NCI-H146 treated with DMSO at 0.1 percent for 48 hours (cell line): ENCODE measurements around the gene CT45A6.
"Not testable (repeated sequence)": the region's sequence is repeated elsewhere in the genome, so short reads cannot be mapped to it uniquely, and the experiment has no call there.

Experiments
- DNase-seq: peaks from one replicate; lab custom pipeline; 2025; ENCODE audit not compliant: unreplicated experiment; lab: John Stamatoyannopoulos, UW

Gene CT45A6, protein sequence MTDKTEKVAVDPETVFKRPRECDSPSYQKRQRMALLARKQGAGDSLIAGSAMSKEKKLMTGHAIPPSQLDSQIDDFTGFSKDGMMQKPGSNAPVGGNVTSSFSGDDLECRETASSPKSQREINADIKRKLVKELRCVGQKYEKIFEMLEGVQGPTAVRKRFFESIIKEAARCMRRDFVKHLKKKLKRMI

DNA sequence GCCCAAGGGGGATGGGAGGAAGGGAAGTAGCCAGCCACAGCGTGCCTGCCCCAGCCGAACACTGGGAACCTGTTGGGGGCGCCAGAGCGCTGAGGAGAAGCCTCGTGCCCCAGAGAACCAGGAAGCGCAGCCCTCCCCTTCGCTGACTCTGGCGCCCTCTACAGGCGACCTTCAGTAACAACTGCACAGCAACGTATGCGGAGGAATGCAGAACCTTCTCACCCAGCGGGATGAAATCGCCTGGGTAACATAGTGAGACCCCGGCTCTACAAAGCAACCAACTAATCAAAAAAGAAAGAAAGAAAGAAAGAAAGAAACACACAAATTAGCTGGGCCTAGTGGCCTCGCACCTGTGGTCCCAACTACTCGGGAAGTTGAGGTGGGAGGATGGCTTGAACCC, at the start of gene CT45A6:
Gene CT45A6 (minus strand): TSS at position 101 of the 400 bp plus-strand sequence. CDS start 3,794 bp downstream, outside the sequence.
- DNase-seq = not testable (repeated sequence)

DNA sequence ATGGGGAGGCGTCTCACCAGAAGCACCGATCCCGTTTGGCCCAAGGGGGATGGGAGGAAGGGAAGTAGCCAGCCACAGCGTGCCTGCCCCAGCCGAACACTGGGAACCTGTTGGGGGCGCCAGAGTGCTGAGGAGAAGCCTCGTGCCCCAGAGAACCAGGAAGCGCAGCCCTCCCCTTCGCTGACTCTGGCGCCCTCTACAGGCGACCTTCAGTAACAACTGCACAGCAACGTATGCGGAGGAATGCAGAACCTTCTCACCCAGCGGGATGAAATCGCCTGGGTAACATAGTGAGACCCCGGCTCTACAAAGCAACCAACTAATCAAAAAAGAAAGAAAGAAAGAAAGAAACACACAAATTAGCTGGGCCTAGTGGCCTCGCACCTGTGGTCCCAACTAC, 34.6 kb upstream of the CT45A6 start, which contains the start of gene CT45A7:
Gene CT45A7 (minus strand): TSS at position 101 of the 400 bp plus-strand sequence. CDS start 3,747 bp downstream, outside the sequence.
- DNase-seq = not testable (repeated sequence)

DNA sequence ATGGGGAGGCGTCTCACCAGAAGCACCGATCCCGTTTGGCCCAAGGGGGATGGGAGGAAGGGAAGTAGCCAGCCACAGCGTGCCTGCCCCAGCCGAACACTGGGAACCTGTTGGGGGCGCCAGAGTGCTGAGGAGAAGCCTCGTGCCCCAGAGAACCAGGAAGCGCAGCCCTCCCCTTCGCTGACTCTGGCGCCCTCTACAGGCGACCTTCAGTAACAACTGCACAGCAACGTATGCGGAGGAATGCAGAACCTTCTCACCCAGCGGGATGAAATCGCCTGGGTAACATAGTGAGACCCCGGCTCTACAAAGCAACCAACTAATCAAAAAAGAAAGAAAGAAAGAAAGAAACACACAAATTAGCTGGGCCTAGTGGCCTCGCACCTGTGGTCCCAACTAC, 17.3 kb upstream of the CT45A6 start, which contains the start of gene CT45A2:
Gene CT45A2 (minus strand): TSS at position 101 of the 400 bp plus-strand sequence. CDS start 3,747 bp downstream, outside the sequence.
- DNase-seq = not testable (repeated sequence)

DNA sequence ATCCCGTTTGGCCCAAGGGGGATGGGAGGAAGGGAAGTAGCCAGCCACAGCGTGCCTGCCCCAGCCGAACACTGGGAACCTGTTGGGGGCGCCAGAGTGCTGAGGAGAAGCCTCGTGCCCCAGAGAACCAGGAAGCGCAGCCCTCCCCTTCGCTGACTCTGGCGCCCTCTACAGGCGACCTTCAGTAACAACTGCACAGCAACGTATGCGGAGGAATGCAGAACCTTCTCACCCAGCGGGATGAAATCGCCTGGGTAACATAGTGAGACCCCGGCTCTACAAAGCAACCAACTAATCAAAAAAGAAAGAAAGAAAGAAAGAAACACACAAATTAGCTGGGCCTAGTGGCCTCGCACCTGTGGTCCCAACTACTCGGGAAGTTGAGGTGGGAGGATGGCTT, 17.2 kb downstream of the CT45A6 start, which contains the start of gene CT45A5:
Gene CT45A5 (minus strand): TSS at position 101 of the 400 bp plus-strand sequence. CDS start 3,774 bp downstream, outside the sequence.
- DNase-seq = not testable (repeated sequence)

DNA sequence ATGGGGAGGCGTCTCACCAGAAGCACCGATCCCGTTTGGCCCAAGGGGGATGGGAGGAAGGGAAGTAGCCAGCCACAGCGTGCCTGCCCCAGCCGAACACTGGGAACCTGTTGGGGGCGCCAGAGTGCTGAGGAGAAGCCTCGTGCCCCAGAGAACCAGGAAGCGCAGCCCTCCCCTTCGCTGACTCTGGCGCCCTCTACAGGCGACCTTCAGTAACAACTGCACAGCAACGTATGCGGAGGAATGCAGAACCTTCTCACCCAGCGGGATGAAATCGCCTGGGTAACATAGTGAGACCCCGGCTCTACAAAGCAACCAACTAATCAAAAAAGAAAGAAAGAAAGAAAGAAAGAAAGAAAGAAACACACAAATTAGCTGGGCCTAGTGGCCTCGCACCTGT, 34.5 kb downstream of the CT45A6 start, which contains the start of gene CT45A3:
Gene CT45A3 (minus strand): TSS at position 101 of the 400 bp plus-strand sequence. CDS start 3,747 bp downstream, outside the sequence.
- not testable (repeated sequence) for DNase-seq

DNA sequence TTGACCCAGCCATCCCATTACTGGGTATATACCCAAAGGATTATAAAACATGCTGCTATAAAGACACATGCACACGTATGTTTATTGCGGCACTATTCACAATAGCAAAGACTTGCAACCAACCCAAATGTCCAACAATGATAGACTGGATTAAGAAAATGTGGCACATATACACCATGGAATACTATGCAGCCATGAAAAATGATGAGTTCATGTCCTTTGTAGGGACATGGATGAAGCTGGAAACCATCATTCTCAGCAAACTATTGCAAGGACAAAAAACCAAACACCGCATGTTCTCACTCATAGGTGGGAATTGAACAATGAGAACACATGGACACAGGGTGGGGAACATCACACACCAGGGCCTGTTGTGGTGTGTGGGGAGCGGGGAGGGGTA, 57.8 kb downstream of the CT45A6 start:
- DNase-seq = not testable (repeated sequence)
